ACC112 (cell line): ENCODE results near the gene DNASE1.
"Not testable (repeated sequence)": the region's sequence is repeated elsewhere in the genome, so short reads cannot be mapped to it uniquely, and the experiment has no call there.

ENCODE experiments used
- H2AFZ ChIP-seq: fragments of 200-600 bp; sonication (generic); one replicate; pipeline ENCODE4 v1.6.0; 2017; ENCODE audit warnings: antibody characterized with exemption, low read length; ENCODE audit not compliant: unreplicated experiment
- H3K27ac ChIP-seq: fragments of 200-600 bp; sonication (generic); 2 replicates; pipeline ENCODE4 v1.5.1; 2014; ENCODE audit warnings: low read depth, mild to moderate bottlenecking, antibody characterized with exemption, low read length, moderate library complexity
- H3K27me3 ChIP-seq: fragments of 200-600 bp; sonication (generic); 2 replicates; pipeline ENCODE4 v1.6.1; 2014; ENCODE audit warnings: mild to moderate bottlenecking, antibody characterized with exemption, low read length, moderate library complexity, mixed read lengths; ENCODE audit not compliant: insufficient read depth
- H3K36me3 ChIP-seq: fragments of 200-600 bp; sonication (generic); 2 replicates; pipeline ENCODE4 v1.6.1; 2016; ENCODE audit warnings: mild to moderate bottlenecking, antibody characterized with exemption, low read length, moderate library complexity, mixed read lengths; ENCODE audit not compliant: insufficient read depth
- H3K4me1 ChIP-seq: fragments of 200-600 bp; sonication (generic); one replicate; pipeline ENCODE4 v1.6.1; 2016; ENCODE audit warnings: low read length, mixed read lengths; ENCODE audit not compliant: insufficient read depth, unreplicated experiment, control insufficient read depth
- H3K4me3 ChIP-seq: fragments of 200-600 bp; sonication (generic); 2 replicates; pipeline ENCODE4 v1.5.1; 2014; ENCODE audit warnings: mild to moderate bottlenecking, low read depth, low read length
- H3K79me2 ChIP-seq: fragments of 200-600 bp; sonication (generic); one replicate; pipeline ENCODE4 v1.6.0; 2016; ENCODE audit warnings: low read length; ENCODE audit not compliant: control insufficient read depth, unreplicated experiment, insufficient read depth

Gene DNASE1

GRCh38 chr16:3655030-3655395 lies 522 bp downstream of the DNASE1 start:
- no peak overlapping the region for H3K27ac ChIP-seq
- peaks cover 4% of the 10 kb centered on the region; the same call in 1 of the 2 replicates for H3K36me3 ChIP-seq

GRCh38 chr16:3655396-3656159 lies 1.1 kb downstream of the DNASE1 start:
- H3K36me3 ChIP-seq = peaks cover 4% of the 10 kb centered on the region; the same call in 1 of the 2 replicates
- no peak overlapping the region for H2AFZ ChIP-seq
- no peaks in the 10 kb centered on the region for H3K79me2 ChIP-seq
- H3K4me3 ChIP-seq = no peak overlapping the region
- H3K27me3 ChIP-seq = no peaks in the 10 kb centered on the region
- H3K27ac ChIP-seq = no peak overlapping the region
- no peaks in the 10 kb centered on the region for H3K4me1 ChIP-seq

More at GRCh38 chr16:3655030-3655395, 522 bp downstream of the DNASE1 start:
- Histone ChIP-seq H3K79me2 (no peaks in the 10 kb centered on the region), H2AFZ (no peak overlapping the region), H3K4me1 (no peaks in the 10 kb centered on the region), H3K4me3 (no peak overlapping the region), H3K27me3 (no peaks in the 10 kb centered on the region)

GRCh38 chr16:3656160-3656490 lies 1.6 kb downstream of the DNASE1 start:
- H3K36me3 ChIP-seq, H3K27ac ChIP-seq, H3K4me1 ChIP-seq, H3K79me2 ChIP-seq, H3K27me3 ChIP-seq, H2AFZ ChIP-seq, H3K4me3 ChIP-seq: not testable (repeated sequence)

- no peaks in the 10 kb centered on the region for H3K79me2 ChIP-seq
Observed at GRCh38 chr16:3656491-3657468, 2.3 kb downstream of the DNASE1 start.

GRCh38 chr16:3659251-3659650 lies 4.8 kb downstream of the DNASE1 start:
- no peak overlapping the region for H3K4me3 ChIP-seq
- no peaks in the 10 kb centered on the region for H3K79me2 ChIP-seq
- H3K27ac ChIP-seq = no peak overlapping the region
- no peak overlapping the region for H2AFZ ChIP-seq
- no peaks in the 10 kb centered on the region for H3K27me3 ChIP-seq
- peaks cover 8% of the 10 kb centered on the region; the same call in 1 of the 2 replicates for H3K36me3 ChIP-seq
- H3K4me1 ChIP-seq = no peaks in the 10 kb centered on the region

More at GRCh38 chr16:3656491-3657468, 2.3 kb downstream of the DNASE1 start:
- peaks cover 8% of the 10 kb centered on the region; the same call in 1 of the 2 replicates for H3K36me3 ChIP-seq
- H3K4me3 ChIP-seq = no peak overlapping the region
- no peaks in the 10 kb centered on the region for H3K4me1 ChIP-seq
- H3K27ac ChIP-seq = no peak overlapping the region
- no peak overlapping the region for H2AFZ ChIP-seq
- H3K27me3 ChIP-seq = no peaks in the 10 kb centered on the region

- Histone ChIP-seq H3K4me3 (no peak overlapping the region), H2AFZ (no peak overlapping the region), H3K27me3 (no peaks in the 10 kb centered on the region), H3K79me2 (no peaks in the 10 kb centered on the region), H3K36me3 (peaks cover 8% of the 10 kb centered on the region; the same call in 1 of the 2 replicates), H3K4me1 (no peaks in the 10 kb centered on the region), H3K27ac (no peak overlapping the region)
Observed at GRCh38 chr16:3661311-3661710, 6.8 kb downstream of the DNASE1 start.

GRCh38 chr16:3661922-3662321 lies 7.4 kb downstream of the DNASE1 start:
- no peaks in the 10 kb centered on the region for H3K79me2 ChIP-seq
- no peak overlapping the region for H2AFZ ChIP-seq
- H3K27me3 ChIP-seq = no peaks in the 10 kb centered on the region
- no peak overlapping the region for H3K4me3 ChIP-seq
- H3K27ac ChIP-seq = no peak overlapping the region
- no peaks in the 10 kb centered on the region for H3K4me1 ChIP-seq
- peaks cover 7% of the 10 kb centered on the region; the same call in 1 of the 2 replicates for H3K36me3 ChIP-seq

- Histone ChIP-seq H3K36me3 (0 out of 2 replicates have a peak, but pooled peaks cover 5% of the 10 kb centered on the region), H2AFZ (no peak overlapping the region), H3K4me3 (no peak overlapping the region), H3K79me2 (no peaks in the 10 kb centered on the region), H3K27ac (no peak overlapping the region), H3K27me3 (no peaks in the 10 kb centered on the region), H3K4me1 (no peaks in the 10 kb centered on the region)
Observed at GRCh38 chr16:3662601-3663000, 8.1 kb downstream of the DNASE1 start.

GRCh38 chr16:3664187-3664896 lies 9.9 kb downstream of the DNASE1 start:
- H3K4me1 ChIP-seq = no peaks in the 10 kb centered on the region
- H3K27me3 ChIP-seq = no peaks in the 10 kb centered on the region
- no peak overlapping the region for H3K4me3 ChIP-seq
- peaks cover 15% of the 10 kb centered on the region for H3K36me3 ChIP-seq
- H2AFZ ChIP-seq = no peak overlapping the region
- no peak overlapping the region for H3K27ac ChIP-seq
- no peaks in the 10 kb centered on the region for H3K79me2 ChIP-seq

- Histone ChIP-seq H3K4me1 (no peaks in the 10 kb centered on the region), H3K36me3 (peaks cover 15% of the 10 kb centered on the region), H2AFZ (no peak overlapping the region), H3K27me3 (no peaks in the 10 kb centered on the region), H3K27ac (no peak overlapping the region), H3K4me3 (no peak overlapping the region), H3K79me2 (no peaks in the 10 kb centered on the region)
Observed at GRCh38 chr16:3665508-3665907, 11.0 kb downstream of the DNASE1 start.
